Epithelial cell of umbilical artery (primary cell): ENCODE results near the gene GPAT2. TPM values are rescaled to one million over a fixed set of nuclear protein-coding genes. Genes with fewer than 3 reads are reported as not detected.

Experiments
- total RNA-seq: library from RNA; depleted of rRNA; stranded (reverse); fragments of >200 nt; gene quantifications from 2 replicates; pipeline ENCODE4 v1.2.3, GENCODE V29; 2014

The GPAT2 gene, protein sequence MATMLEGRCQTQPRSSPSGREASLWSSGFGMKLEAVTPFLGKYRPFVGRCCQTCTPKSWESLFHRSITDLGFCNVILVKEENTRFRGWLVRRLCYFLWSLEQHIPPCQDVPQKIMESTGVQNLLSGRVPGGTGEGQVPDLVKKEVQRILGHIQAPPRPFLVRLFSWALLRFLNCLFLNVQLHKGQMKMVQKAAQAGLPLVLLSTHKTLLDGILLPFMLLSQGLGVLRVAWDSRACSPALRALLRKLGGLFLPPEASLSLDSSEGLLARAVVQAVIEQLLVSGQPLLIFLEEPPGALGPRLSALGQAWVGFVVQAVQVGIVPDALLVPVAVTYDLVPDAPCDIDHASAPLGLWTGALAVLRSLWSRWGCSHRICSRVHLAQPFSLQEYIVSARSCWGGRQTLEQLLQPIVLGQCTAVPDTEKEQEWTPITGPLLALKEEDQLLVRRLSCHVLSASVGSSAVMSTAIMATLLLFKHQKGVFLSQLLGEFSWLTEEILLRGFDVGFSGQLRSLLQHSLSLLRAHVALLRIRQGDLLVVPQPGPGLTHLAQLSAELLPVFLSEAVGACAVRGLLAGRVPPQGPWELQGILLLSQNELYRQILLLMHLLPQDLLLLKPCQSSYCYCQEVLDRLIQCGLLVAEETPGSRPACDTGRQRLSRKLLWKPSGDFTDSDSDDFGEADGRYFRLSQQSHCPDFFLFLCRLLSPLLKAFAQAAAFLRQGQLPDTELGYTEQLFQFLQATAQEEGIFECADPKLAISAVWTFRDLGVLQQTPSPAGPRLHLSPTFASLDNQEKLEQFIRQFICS
- total RNA-seq, result 8.8 and 10.3 TPM in 2 replicates

DNA sequence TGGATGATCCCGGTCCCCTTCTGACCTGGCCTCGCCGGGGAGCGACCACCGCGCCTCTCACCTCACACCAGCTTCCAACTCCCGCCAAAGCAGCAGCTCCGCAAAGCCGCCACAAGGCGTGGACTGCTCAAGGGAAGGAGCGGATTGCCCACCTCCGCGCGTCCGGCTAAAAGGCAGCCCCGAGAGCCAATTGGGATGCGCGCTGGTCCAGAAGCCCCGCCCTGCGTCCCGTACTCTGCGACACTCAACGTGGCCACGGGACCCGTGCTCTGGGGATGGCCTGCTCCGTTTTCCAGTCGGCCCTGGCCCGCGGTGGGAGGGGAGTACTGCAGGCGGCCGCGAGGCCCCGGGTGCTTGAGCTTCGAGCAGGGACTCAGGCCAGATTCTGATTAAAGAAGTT lies at the start of gene GPAT2:
Gene GPAT2, minus strand, starts transcription at position 125 of the 400 bp plus-strand sequence. CDS start 2,557 bp downstream, outside the sequence.

DNA sequence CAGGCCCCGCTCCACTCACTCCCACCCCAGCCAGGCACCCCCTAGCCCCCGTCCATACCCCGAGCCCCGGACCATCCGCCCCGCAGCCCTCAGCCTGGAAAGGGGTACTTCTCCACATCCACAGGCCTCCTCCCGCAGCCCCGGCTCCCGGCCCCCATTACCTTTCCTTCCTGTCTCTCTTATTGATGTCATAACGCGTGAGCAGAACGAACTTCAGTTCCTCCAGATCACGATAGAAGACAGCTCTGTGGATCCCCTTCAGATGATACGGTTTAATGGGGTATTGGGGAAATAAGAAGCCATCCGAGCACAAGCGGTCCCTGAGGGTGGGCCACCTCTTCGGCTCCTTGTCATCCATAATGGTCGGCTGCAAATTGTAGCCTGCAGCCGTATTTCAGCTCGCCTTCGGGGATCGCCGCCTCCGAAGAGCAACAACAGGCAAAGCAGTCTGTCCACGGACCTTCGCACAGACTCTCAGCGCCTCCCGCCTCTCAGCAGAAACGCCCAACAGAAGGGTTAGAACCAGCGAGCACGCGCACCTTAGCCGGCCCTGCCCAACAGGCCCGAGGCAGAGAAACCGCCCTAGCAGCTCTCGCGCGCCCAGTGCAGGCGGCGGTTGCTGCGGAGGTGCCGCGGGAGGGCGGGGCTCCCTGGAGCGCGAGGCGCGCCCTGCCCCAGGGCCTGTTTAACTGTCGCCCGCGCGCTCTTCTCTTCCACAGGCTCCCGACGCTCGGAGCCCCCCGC lies 43.2 kb downstream of the GPAT2 start, which contains the start of gene ANKRD36C:
Gene ANKRD36C, minus strand, starts transcription at position 474 of the 744 bp plus-strand sequence. Its CDS starts 116 bp downstream, at position 358.

Other genes starting within 250 kb of the GPAT2 start
- gene ANKRD36C, start 43.1 kb downstream of the GPAT2 start, total RNA-seq, result 98.4 and 107 TPM in 2 replicates
- not detected in 2 replicates for gene ADRA2B, start 81.7 kb upstream of the GPAT2 start, total RNA-seq
- not detected in 2 replicates for gene ASTL, start 103.6 kb upstream of the GPAT2 start, total RNA-seq
- gene DUSP2, start 110.5 kb upstream of the GPAT2 start, total RNA-seq, result 0.61 and 0.65 TPM in 2 replicates
- 142 and 196 TPM in 2 replicates for gene STARD7, start 173.9 kb upstream of the GPAT2 start, total RNA-seq
- gene TMEM127, start 231.1 kb upstream of the GPAT2 start, total RNA-seq, result 10.1 and 15.8 TPM in 2 replicates
- gene CIAO1, start 231.3 kb upstream of the GPAT2 start, total RNA-seq, result 116 and 119 TPM in 2 replicates